Measurements from ENCODE around the gene ZNF618. TPM values are rescaled to one million over a fixed set of nuclear protein-coding genes. Genes with fewer than 3 reads are reported as not detected.

The ZNF618 gene
- total and polyA plus RNA-seq, 2 experiments from 2014 or later, result 12.1 to 22.1 TPM

GRCh38 chr9:114016101-114016500 is 140.0 kb downstream of the ZNF618 start (continued):
- no peak for TF ChIP-seq REST (IDR thresholded peaks at IDR 0.05; ENCODE audit: unreplicated experiment)
- no peak for TF ChIP-seq ZNF331 (CRISPR knock-in tag; IDR thresholded peaks at IDR 0.05; ENCODE audit: low read depth)
- TF ChIP-seq JUNB (IDR thresholded peaks at IDR 0.05; ENCODE audit: unreplicated experiment), result no peak
- TF ChIP-seq ZNF114 (CRISPR knock-in tag; IDR thresholded peaks at IDR 0.05), result no peak
- no peak for TF ChIP-seq POLR2AphosphoS5 (IDR thresholded peaks at IDR 0.05; ENCODE audit: low read depth)
- TF ChIP-seq EZH2phosphoT487 (IDR thresholded peaks at IDR 0.05; ENCODE audit: unreplicated experiment), result no peak

DNA sequence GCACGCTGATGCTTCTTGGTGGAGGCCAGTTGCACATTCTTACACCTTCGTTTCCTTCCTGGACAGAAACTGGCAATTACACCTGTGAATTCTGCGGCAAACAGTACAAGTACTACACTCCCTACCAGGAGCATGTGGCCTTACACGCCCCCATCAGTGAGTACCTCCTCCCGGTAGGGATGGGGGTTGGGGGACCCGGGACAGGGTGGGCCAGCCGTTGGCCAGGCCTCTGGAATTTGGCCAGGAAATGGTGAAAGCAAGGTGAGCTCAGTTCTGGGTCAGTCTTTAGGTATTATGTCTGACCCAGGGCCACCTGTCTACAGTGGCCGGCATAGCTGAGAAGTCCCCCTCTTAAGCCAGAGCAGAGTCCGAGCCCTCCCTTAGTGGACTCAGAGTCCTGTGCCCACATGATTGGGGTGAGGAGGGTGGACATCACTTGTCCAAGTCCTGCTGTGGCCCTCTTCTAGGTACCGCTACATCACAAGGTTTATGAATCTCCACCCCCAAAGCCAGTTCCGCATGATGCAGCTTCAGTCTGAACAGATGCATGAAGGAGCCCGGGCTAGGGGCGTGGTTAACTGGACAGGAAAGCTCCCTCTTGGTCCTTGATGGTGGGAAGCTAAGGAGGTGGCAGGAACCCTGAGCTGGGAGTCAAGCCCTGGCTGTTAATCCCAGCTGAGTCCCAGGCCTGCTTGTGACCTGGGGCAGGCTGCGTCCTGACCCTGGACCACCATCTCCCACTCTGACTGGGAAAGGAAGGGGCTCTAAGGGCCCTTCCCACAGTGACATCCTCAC is 140.7 kb downstream of the ZNF618 start:
- Histone ChIP-seq H3K79me2 (replicated peaks; ENCODE audit: insufficient read depth) (no peaks in the 10 kb centered on the region), H3K27me3 (ENCODE audit: insufficient read depth) (no peaks in the 10 kb centered on the region), H3K4me3 (no peak overlapping the region), H3F3A (replicated peaks; ENCODE audit: low read depth) (no peaks in the 10 kb centered on the region), H3K27ac (ENCODE audit: low read depth) (no peak overlapping the region), H3K36me3 (ENCODE audit: insufficient read depth) (peaks cover 2% of the 10 kb centered on the region; the same call in 1 of the 2 replicates), H3K4me2 (no peak overlapping the region), H4K20me1 (replicated peaks; ENCODE audit: insufficient read depth) (no peaks in the 10 kb centered on the region), H2AFZ (no peak overlapping the region), H3K4me1 (ENCODE audit: insufficient read depth) (peaks cover under 1% of the 10 kb centered on the region; the same call in 1 of the 2 replicates), H3K9me2 (ENCODE audit: insufficient read depth) (no peaks in the 10 kb centered on the region)
- Mint-ChIP-seq H3K9me3 (no peaks in the 10 kb centered on the region), H3K36me3 (ENCODE audit: low read depth) (peaks cover 27% of the 10 kb centered on the region), H3K4me3 (no peak overlapping the region), H3K4me1 (peaks cover under 1% of the 10 kb centered on the region; the same call in 2 of the 3 replicates), H3K27ac (no peak overlapping the region), H3K27me3 (ENCODE audit: insufficient read depth, low read depth, poor library complexity) (no peaks in the 10 kb centered on the region)
- DNase-seq (ENCODE audit: low spot score) (no peak), ATAC-seq (no peak)
- TF ChIP-seq, protein P1, sequence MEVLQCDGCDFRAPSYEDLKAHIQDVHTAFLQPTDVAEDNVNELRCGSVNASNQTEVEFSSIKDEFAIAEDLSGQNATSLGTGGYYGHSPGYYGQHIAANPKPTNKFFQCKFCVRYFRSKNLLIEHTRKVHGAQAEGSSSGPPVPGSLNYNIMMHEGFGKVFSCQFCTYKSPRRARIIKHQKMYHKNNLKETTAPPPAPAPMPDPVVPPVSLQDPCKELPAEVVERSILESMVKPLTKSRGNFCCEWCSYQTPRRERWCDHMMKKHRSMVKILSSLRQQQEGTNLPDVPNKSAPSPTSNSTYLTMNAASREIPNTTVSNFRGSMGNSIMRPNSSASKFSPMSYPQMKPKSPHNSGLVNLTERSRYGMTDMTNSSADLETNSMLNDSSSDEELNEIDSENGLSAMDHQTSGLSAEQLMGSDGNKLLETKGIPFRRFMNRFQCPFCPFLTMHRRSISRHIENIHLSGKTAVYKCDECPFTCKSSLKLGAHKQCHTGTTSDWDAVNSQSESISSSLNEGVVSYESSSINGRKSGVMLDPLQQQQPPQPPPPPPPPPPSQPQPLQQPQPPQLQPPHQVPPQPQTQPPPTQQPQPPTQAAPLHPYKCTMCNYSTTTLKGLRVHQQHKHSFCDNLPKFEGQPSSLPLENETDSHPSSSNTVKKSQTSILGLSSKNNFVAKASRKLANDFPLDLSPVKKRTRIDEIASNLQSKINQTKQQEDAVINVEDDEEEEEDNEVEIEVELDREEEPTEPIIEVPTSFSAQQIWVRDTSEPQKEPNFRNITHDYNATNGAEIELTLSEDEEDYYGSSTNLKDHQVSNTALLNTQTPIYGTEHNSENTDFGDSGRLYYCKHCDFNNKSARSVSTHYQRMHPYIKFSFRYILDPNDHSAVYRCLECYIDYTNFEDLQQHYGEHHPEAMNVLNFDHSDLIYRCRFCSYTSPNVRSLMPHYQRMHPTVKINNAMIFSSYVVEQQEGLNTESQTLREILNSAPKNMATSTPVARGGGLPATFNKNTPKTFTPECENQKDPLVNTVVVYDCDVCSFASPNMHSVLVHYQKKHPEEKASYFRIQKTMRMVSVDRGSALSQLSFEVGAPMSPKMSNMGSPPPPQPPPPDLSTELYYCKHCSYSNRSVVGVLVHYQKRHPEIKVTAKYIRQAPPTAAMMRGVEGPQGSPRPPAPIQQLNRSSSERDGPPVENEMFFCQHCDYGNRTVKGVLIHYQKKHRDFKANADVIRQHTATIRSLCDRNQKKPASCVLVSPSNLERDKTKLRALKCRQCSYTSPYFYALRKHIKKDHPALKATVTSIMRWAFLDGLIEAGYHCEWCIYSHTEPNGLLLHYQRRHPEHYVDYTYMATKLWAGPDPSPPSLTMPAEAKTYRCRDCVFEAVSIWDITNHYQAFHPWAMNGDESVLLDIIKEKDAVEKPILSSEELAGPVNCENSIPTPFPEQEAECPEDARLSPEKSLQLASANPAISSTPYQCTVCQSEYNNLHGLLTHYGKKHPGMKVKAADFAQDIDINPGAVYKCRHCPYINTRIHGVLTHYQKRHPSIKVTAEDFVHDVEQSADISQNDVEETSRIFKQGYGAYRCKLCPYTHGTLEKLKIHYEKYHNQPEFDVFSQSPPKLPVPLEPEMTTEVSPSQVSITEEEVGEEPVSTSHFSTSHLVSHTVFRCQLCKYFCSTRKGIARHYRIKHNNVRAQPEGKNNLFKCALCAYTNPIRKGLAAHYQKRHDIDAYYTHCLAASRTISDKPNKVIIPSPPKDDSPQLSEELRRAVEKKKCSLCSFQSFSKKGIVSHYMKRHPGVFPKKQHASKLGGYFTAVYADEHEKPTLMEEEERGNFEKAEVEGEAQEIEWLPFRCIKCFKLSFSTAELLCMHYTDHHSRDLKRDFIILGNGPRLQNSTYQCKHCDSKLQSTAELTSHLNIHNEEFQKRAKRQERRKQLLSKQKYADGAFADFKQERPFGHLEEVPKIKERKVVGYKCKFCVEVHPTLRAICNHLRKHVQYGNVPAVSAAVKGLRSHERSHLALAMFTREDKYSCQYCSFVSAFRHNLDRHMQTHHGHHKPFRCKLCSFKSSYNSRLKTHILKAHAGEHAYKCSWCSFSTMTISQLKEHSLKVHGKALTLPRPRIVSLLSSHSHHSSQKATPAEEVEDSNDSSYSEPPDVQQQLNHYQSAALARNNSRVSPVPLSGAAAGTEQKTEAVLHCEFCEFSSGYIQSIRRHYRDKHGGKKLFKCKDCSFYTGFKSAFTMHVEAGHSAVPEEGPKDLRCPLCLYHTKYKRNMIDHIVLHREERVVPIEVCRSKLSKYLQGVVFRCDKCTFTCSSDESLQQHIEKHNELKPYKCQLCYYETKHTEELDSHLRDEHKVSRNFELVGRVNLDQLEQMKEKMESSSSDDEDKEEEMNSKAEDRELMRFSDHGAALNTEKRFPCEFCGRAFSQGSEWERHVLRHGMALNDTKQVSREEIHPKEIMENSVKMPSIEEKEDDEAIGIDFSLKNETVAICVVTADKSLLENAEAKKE (CRISPR knock-in tag; IDR thresholded peaks at IDR 0.05), result no peak
- TF ChIP-seq JUNB (IDR thresholded peaks at IDR 0.05; ENCODE audit: unreplicated experiment) (no peak), ZNF331 (CRISPR knock-in tag; IDR thresholded peaks at IDR 0.05; ENCODE audit: low read depth) (no peak), EZH2phosphoT487 (IDR thresholded peaks at IDR 0.05; ENCODE audit: unreplicated experiment) (no peak), STAT1 (IDR thresholded peaks at IDR 0.05; ENCODE audit: unreplicated experiment) (no peak), REST (IDR thresholded peaks at IDR 0.05; ENCODE audit: unreplicated experiment) (no peak)
- TF ChIP-seq, protein P2, sequence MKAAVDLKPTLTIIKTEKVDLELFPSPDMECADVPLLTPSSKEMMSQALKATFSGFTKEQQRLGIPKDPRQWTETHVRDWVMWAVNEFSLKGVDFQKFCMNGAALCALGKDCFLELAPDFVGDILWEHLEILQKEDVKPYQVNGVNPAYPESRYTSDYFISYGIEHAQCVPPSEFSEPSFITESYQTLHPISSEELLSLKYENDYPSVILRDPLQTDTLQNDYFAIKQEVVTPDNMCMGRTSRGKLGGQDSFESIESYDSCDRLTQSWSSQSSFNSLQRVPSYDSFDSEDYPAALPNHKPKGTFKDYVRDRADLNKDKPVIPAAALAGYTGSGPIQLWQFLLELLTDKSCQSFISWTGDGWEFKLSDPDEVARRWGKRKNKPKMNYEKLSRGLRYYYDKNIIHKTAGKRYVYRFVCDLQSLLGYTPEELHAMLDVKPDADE (IDR thresholded peaks at IDR 0.05), result no peak
